ENCODE results near the gene AAGAB.

Gene AAGAB

DNA sequence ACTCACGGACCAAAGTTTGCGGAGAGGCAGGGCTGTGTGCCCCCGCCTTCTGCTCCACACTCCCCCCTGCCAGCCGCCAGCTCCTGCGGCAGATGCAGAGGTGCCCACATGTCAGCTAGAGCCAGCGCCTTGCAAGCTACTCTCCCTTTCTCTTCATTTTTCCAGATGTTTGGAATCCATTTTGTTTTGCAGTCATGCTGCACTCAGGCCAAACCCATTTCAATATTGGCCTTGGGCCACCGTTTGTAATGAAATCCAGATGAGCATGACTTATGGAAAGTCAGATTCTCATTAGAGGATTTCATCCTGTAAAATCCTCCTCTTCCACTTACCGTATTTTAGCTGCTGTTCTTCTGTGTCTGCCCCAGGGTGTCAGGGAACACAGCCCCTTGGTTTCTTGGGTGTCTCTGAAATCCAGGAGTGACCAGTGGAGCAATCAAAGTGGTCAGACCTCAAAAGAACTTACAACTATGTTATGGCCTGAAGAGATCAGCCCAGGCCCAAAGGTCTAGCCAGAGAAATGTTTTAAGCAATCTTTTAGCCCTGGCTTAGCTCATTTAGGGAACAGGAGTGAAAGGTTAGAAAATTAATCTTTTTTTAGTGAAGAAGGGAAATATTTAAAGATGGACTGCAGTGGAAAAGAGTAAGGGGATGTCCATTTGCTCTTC lies 65.8 kb downstream of the AAGAB start:
- DNase-seq (ENCODE audit: low read depth in 2 of 2): no peak

GRCh38 chr15:67187351-67187854 lies 67.1 kb downstream of the AAGAB start:
- DNase-seq (ENCODE audit: low read depth in 2 of 2): no peak

DNA sequence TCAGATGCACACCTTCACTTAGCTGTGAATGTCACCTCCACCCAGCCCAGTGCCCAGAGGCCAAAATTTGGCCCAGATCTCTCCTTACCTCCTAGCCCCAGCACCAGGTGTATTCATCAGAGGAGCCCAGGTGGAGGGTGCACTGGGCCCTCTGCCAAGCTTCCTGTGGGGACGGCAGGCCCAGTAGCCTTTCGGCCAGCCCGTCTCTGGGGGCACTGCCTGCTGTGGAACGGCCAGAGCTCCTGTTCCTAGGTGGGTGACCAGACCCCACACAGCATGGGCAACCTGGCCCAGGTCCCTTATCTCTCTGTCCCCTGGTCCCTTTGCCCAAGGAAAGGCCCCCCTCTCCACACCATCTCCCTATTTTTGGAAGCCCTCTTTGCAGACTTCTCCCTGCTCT lies 67.8 kb downstream of the AAGAB start:
- DNase-seq (ENCODE audit: low read depth in 2 of 2): no peak

DNA sequence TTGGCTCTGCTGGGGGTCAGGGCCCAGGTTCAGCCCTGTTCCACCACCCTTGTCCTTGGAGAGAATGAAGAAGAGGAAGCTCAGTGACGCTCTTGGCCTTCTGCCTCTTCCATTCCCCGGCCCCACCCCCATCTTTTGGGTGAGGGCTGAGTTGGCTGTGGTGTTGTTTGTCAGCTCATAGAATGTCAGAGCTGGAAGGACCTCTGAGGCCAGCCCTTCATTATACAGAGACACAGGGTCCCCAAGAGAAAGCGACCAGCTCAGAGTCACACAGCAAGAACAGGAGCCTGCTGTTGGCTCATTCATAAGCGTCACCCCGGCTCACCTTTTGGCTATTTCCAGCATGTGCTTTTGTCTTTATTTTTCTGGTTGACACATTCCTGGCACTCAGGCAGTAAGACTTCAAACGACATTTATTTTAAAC lies 68.2 kb downstream of the AAGAB start:
- no peak for DNase-seq (ENCODE audit: low read depth in 2 of 2)

GRCh38 chr15:67185621-67186225 lies 68.7 kb downstream of the AAGAB start:
- DNase-seq (ENCODE audit: low read depth in 2 of 2): no peak

- DNase-seq (ENCODE audit: low read depth in 2 of 2): no peak
Measured at GRCh38 chr15:67185051-67185450, 69.4 kb downstream of the AAGAB start.

DNA sequence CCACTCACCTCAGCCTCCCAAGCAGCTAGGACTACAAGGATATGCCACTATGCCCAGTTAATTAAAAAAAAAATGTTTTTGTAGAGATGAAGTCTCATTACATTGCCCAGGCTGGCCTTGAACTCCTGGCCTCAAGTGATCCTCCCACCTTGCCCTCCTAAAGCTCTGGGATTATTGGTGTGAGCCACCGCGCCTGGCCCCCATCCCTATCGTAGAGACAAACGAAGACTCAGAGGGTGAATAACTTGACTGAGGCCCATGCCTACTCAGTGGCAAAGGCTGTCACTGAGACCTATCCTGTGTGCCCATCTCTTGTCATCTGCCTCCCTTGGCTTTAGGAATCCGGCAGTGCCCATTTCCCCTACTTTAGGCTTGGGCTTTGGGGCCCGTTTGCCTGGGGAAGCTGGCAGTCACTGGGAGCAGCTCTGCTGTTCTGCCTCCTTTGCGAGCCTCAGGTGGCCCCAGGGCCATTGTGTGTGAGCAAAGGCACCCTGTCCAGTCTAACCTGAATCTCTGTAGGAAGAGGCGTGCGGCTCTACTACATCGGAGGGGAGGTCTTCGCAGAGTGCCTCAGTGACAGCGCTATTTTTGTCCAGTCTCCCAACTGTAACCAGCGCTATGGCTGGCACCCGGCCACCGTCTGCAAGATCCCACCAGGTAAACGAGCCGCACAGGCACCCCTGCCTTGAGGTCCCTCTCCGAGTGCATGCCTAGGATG lies 70.1 kb downstream of the AAGAB start:
- DNase-seq (ENCODE audit: low read depth in 2 of 2): no peak

DNA sequence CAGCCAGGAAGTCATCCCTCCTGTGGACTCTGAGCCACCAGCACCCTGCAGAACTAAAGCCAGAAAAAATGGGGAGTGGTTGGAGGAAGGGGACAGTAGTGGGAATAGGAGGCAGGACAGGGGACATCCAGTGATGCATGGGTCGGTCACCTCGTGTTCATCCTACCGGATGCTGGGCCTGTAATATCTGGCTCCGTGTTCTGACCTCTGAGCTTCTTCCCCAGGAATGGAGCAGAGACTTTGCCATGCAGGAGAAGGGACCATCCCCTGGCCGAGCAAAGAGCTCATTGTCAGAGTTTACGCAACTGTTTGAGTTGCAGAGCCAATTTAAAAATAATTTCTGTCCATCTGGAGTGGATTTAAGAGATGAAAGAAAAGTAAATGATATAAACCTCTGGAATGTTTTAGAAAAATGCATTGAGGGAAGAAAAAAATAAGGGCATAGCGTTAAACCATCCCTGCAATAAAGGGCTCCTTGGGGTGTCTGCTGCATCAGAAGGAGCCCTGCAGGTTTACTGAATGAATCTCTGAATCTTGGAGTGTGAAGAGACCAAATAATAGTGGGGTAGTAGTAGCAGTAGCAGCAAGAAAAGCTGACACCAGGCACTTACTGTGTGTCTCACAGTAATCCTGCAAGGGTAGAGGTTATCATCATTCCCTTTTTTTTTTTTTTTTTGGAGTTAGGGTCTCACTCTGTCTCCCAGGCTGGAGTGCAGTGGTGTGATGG lies 70.9 kb downstream of the AAGAB start:
- DNase-seq (ENCODE audit: low read depth in 2 of 2): no peak

GRCh38 chr15:67181221-67181639 lies 73.2 kb downstream of the AAGAB start:
- no peak for DNase-seq (ENCODE audit: low read depth in 2 of 2)

DNA sequence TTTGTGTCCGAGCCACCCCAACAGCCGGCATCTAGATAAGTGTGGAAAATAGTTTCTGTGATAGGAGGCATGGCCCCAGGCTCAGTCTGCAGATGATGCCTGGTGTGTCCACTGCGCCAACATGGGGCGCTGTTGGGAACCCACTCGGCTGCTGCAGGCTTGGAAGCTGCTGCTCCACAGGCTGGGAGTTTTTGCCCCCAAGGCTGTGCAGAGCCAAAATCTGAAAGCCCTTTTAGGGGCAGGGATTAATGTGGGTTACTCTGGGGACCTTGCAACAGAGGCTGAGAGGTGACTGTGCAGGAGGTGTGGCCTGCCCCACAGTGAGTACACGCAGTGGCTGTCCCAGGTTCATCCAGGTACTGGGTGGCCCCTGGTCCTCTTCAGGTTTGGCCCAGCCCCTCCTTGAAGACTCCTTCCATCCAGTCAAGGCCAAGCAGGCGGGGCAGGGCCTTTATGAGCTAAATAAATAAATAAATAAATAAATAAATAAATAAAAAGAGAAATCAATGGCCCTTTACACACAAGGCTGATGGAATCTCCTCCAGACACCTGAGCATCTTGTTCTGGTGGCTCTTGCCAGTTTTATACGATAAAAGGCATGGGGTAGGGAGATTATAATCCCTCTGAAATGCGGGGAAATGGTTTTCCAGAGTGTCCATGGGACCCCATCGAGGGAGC lies 73.8 kb downstream of the AAGAB start:
- no peak for DNase-seq (ENCODE audit: low read depth in 2 of 2)

DNA sequence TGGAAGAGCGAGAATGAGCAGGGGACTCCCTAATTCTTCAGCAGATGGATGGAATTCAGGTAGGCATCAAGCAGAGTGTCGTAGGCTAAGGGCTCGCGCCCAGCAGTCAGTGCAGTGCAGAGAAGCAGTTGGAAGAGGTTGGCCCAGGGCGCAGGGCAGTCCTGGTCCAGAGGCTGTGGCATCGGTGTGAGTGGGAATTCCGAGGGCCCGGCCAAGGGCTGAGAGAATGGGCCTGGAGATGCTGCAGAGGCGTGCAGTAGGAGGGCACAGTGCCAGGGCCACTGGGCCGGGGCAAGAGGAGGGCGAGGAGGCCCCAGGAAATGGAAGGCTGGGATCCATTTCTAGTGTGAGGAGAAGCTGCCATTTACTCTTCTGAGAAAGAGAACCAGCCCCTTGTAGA lies 74.4 kb downstream of the AAGAB start:
- DNase-seq (ENCODE audit: low read depth in 2 of 2): no peak

- DNase-seq (ENCODE audit: low read depth in 2 of 2): no peak
Measured at GRCh38 chr15:67179411-67179995, 75.0 kb downstream of the AAGAB start.

GRCh38 chr15:67178569-67179210 lies 75.8 kb downstream of the AAGAB start:
- DNase-seq (ENCODE audit: low read depth in 2 of 2): no peak

DNA sequence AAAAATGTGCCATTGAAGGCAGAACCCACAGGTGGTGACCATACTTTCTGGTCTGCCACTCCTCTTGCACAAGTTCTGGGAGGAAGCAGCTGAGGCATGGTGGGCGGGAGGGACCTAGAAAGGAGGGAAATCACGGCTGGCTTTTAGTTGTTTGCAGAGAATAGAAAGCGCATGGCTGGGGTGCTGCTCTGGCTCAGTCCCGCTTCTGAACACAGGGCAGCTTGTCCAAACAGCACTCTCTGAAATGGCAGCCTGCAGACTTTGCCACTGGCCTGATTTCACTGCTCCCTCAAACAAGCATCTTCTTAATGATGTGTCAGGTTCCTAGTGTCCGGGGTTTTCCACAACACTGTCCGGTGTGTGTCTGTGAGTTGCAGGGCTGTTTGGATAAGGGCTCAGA lies 76.7 kb downstream of the AAGAB start:
- no peak for DNase-seq (ENCODE audit: low read depth in 2 of 2)

- DNase-seq (ENCODE audit: low read depth in 2 of 2): no peak
Measured at GRCh38 chr15:67176195-67176971, 78.1 kb downstream of the AAGAB start.

- DNase-seq (ENCODE audit: low read depth in 2 of 2): no peak
Measured at GRCh38 chr15:67175643-67176071, 78.8 kb downstream of the AAGAB start.

DNA sequence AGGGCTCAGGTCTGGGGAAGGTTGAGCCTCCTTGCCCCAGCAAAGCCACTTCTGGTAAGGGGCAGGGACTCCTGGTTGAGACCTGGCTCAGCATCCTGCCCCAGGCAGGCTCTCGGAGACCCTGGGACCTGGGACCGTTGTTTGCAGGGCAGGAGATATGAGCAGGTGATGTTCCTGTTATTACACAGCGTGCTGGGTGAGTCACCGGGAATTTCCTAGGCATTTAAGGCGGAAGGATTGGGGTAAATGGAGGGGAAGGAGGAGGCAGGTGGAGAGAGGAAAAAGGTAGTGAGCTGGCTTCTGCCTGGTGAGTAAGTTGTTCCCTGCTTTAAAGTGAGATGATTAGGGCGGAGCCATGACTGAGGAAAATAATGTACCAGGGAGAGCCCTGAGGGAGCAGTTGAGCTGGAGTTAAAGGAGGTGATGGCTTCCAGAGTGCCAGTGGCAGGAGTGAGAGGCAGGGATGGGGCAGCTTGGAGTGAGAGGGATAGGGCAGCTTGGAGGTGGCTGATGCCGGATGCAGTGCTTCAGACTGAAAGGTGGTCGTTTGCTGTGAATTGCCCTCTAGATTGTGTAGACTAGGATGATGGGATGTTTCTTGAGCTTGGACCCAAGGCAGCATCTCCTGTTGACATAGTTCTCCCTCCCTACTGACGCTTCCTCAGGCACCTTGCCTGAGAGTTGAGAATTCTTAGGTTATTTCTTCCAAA lies 79.4 kb downstream of the AAGAB start:
- DNase-seq (ENCODE audit: low read depth in 2 of 2): peak; percentile 9 to 39

DNA sequence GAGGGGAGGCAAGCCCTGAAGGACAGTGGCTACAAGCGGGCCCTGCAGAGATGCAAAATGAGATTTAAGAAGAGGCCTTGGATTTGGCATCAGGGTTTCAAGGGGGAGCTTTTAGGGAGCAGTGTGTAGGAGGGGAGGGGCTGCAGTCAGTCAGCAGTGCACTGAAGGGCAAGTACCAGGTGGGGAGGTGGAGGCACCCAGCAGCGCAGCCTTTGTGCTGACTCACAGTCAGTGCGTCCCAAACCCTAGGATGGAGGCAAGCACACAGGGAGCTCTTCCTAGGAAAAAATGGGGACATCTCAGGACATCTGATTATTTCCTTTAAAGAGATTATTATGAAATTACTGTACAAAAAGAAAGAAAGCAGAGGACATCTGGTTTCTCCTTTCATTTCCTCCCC lies 80.0 kb downstream of the AAGAB start:
- DNase-seq (ENCODE audit: low read depth in 2 of 2): no peak

DNA sequence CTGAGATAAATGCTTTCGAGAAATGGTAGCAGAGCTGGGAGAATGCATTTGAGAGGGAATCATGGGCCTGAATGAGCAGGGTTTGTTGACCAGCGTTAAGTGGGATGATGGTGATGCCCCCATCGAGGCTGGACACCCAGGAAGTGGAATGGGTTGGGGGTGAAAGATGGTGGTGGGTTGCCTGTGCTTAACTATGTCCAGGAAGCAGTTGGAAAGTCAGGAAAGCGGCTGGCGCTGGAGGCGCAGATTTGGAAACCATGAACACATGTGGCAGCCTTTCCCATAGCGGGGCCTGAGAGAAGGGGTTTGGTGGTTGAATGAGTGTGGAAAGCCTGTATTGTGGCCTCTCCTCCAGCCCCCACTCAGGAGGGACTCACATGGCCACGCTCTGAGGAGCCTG lies 80.7 kb downstream of the AAGAB start:
- no peak for DNase-seq (ENCODE audit: low read depth in 2 of 2)
